ENCODE results near the gene TRAF2.
A peak's percentile ranks its signal among the peaks of the same experiment; 100 is the strongest.

TRAF2 gene

GRCh38 chr9:136937186-136938001 is 51.1 kb downstream of the TRAF2 start:
- no peak for DNase-seq (ENCODE audit: low read depth)

DNA sequence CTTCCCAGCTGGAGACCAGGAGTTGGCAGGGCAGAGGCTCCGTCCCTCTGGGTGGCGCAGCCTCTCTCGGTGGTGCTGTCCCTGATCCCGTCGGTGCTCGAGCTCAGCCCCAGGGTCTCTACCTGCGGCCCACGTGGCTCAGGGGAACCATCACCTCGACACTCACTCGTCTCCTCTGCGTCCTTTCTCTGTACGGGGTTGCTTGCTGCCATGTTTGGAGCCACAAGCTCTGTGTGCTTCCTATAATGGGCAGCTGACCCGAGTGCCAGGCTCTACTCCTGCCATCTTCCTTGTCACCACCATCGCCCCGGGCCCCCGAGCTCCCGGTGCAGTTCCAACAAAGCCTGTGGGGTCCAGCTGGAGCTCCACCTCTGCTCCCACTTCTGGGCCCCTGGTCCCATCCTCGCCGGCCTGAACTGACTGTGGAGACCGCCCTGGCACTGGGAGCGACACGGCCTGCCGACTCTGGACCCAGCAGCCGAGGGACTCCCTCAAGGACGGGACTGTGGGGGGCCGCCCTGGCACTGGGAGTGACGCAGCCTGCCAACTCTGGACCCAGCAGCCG is 53.2 kb downstream of the TRAF2 start:
- DNase-seq (ENCODE audit: low read depth) = no peak

DNA sequence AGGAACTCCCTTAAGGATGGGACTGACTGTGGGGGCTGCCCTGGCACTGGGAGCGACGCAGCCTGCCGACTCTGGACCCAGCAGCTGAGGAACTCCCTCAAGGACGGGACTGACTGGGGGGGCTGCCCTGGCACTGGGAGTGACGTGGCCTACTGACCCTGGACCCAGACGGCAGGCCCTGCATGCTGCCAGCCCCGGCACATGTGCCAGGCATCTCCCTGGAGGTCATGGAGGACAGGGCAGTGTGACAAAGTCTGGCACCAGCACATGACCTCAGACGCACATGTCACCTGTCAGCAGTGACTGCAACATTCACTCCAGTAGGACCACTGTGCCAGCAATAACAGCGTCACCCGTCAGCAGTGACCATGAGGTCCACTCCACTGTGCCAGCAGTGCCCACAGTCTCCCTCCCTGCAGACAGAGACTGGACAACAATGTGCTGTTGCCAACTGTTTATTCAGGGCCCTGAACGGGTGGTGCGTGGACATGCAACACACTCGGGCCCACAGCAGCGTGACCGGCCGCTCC is 53.7 kb downstream of the TRAF2 start:
- DNase-seq (ENCODE audit: low read depth) = no peak

- DNase-seq (ENCODE audit: low read depth) = no peak
Measured at GRCh38 chr9:136940526-136941230, 54.4 kb downstream of the TRAF2 start.

DNA sequence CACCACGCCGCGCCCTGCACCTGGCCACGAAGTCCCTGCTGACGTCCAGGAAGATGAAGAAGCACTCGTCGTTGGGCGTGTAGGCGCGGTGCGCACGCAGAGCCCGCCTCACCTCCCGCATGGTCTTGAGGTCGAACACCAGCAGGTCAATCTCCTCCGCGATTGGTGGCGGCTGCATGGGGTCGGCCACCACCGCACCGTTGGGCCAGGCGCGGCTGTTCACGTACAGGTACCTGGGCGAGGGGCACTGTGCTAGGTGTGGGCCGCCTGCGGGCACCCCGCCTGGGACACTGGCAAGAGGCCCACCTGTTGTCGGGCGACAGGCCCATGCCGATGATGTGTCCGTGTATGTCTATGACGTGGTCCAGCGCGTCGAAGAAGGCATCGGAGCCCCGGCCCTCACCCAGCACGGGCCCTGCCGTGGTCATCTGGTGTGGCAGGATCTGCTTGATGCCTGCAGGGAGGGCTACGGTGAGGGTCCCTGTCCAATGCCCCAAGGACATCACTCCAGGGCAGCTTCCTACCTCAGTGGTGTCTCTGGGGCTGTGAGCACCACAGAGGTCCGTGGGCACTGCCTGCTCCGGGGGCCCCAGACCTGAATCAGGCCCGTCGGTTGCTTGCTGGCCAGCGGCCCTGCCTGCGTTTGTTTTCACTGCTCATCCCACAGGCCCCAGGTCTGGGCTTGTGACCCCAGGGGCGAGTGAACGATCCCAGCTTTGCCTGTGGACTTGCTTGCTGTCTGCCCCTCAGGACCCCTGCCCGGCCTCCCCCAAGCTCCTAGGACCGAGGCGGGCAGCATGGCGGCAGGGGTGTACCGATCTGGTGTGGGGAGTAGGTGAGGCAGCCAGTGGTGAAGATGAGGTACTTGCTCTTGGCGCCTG is 55.2 kb downstream of the TRAF2 start:
- no peak for DNase-seq (ENCODE audit: low read depth)

DNA sequence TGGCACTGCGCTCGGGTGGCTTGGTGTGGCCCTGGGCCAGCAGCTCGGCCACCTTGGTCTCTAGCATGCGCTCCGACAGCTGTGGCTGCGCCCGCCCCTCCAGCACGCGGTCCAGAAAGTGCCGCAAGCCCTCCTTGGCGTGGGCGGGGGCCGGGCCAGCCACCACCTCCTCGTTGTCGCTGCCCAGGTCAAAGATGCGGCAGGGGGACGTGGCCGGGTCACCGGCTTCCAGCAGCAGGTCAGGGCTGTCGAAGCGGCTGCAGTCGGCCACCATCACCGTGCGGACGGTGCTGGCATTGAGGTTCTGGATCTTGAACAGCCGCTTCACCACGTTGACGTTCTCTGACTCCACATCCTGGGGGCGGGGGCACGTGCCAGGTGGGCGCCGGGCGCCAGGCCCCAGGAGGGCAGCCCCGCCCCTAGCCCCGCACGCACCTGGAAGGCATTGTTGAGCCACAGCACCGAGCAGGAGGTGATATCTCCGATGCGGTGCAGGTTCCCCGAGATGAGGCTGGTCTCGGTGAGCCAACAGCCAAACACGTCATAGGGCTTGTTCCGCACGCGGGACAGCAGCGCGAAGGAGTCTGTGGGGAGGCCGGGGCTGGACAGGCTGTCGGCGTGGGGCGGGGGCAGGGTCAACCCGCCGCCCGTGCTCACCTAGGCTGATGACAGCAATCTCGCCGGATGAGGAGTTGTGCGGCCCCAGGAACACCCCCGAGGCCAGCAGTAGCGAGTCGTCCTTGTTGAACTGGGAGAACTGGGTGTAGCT is 56.0 kb downstream of the TRAF2 start:
- no peak for DNase-seq (ENCODE audit: low read depth)

GRCh38 chr9:136942881-136943230 is 56.5 kb downstream of the TRAF2 start:
- DNase-seq (ENCODE audit: low read depth) = no peak

GRCh38 chr9:136943291-136944211 is 57.2 kb downstream of the TRAF2 start:
- no peak for DNase-seq (ENCODE audit: low read depth)

GRCh38 chr9:136944212-136944518 is 57.8 kb downstream of the TRAF2 start:
- DNase-seq (ENCODE audit: low read depth) = no peak

- peak; percentile 94 for DNase-seq (ENCODE audit: low read depth)
Measured at GRCh38 chr9:136944519-136945332, 58.4 kb downstream of the TRAF2 start, which contains the start of the genes C8G and FBXW5. TSS of gene C8G (plus strand) at chr9:136945243. CDS start at chr9:136945321, 78 bp downstream. TSS of gene FBXW5 (minus strand) at chr9:136944738. CDS start at chr9:136944083, 655 bp downstream.

GRCh38 chr9:136945333-136946227 is 59.3 kb downstream of the TRAF2 start:
- DNase-seq (ENCODE audit: low read depth) = no peak

DNA sequence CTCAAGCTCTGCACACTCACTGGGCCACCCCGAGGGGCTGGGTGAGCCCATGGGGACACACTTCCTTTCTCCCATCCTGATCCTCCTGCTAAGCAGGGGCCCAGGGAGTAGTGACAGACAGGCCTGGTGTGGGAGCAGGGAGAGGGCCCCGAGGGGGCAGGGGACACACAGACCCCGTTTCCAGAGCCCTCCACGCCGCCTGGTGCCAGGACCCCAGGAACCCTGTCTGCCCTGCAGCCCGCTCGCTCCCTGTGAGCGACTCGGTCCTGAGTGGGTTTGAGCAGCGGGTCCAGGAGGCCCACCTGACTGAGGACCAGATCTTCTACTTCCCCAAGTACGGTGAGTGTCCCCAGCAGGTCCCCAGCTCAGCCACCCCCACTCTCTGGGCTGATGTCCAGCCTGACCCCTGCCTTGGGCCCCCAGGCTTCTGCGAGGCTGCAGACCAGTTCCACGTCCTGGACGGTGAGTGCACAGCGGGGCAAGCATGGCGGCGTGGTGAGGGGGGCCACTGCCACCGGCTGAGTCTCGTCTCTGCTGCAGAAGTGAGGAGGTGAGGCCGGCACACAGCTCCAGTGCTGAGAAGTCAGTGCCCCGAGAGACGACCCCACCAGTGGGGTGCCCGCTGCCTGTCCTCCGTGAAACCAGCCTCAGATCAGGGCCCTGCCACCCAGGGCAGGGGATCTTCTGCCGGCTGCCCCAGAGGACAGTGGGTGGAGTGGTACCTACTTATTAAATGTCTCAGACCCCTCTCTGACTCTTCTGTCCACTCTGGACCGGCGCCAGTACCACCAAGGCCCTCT is 60.1 kb downstream of the TRAF2 start:
- DNase-seq (ENCODE audit: low read depth) = no peak

- DNase-seq (ENCODE audit: low read depth) = no peak
Measured at GRCh38 chr9:136947028-136947891, 60.9 kb downstream of the TRAF2 start.

- no peak for DNase-seq (ENCODE audit: low read depth)
Measured at GRCh38 chr9:136947955-136948510, 61.7 kb downstream of the TRAF2 start.

DNA sequence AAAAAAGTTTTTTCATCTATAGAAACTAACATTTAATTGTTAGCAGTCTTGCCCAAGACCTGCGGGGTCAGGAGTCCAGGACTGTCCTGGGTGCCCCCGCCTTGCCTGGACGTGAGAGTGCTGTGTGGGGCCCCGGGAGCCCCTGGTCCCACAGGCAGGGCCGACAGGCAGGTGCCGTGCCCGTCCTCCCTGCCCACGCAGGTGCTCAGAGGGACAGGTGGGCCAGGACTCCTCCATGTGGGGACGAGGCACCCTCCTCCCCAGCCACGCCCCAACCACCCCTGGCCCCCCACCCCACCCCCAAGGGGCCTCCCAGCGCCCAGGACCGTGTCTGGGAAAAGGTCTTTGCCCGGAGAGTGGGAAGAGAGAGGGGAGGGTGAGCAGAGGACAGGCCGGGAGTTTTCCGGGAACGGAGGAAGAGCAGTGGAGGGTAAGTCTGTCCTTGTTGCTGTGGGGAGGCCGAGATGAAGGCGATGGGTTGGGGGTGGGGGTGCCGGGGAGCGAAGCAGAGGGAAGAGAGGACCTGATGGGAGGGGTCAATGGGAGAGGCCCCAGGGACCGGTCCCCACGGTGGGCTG is 63.0 kb downstream of the TRAF2 start:
- no peak for DNase-seq (ENCODE audit: low read depth)
